Brain microvascular endothelial cell (primary cell): Measurements from ENCODE around the gene FRS3.

Experiments used
- DNase-seq: peaks from one replicate; pipeline ENCODE4 v3.0.0-alpha.2; 2020
- H3K27ac ChIP-seq: fragments of 250-450 bp; sonication (Bioruptor Pico); 2 replicates; pipeline ENCODE4 v1.5.1; 2020; ENCODE audit warnings: mild to moderate bottlenecking, moderate library complexity
- H3K27me3 ChIP-seq: fragments of 250-450 bp; sonication (Bioruptor Pico); replicated peaks from 2 replicates; pipeline ENCODE4 v1.5.1; 2020; ENCODE audit warnings: mild to moderate bottlenecking
- H3K36me3 ChIP-seq: fragments of 250-450 bp; sonication (Bioruptor Pico); replicated peaks from 2 replicates; pipeline ENCODE4 v1.5.1; 2020; ENCODE audit warnings: mild to moderate bottlenecking
- H3K4me3 ChIP-seq: 2 replicates; pipeline ENCODE4 v1.5.1; 2011; ENCODE audit warnings: low read depth, mild to moderate bottlenecking, control low read depth, low read length, moderate library complexity
- in situ Hi-C: cut with HindIII; loops from 2 replicates; pipeline ENCODE4 v1.10.0; 2017; ENCODE audit warnings: low sequenced_read_pairs, low pct_ligation_motif_present
- TF ChIP-seq, protein P1 (sequence below): IDR thresholded peaks from 2 replicates; pipeline ENCODE4 v1.5.1; 2011; ENCODE audit warnings: low read depth, mild to moderate bottlenecking, moderate library complexity, low read length, control low read depth, inconsistent platforms; ENCODE audit errors: missing control alignments

FRS3 gene

DNA sequence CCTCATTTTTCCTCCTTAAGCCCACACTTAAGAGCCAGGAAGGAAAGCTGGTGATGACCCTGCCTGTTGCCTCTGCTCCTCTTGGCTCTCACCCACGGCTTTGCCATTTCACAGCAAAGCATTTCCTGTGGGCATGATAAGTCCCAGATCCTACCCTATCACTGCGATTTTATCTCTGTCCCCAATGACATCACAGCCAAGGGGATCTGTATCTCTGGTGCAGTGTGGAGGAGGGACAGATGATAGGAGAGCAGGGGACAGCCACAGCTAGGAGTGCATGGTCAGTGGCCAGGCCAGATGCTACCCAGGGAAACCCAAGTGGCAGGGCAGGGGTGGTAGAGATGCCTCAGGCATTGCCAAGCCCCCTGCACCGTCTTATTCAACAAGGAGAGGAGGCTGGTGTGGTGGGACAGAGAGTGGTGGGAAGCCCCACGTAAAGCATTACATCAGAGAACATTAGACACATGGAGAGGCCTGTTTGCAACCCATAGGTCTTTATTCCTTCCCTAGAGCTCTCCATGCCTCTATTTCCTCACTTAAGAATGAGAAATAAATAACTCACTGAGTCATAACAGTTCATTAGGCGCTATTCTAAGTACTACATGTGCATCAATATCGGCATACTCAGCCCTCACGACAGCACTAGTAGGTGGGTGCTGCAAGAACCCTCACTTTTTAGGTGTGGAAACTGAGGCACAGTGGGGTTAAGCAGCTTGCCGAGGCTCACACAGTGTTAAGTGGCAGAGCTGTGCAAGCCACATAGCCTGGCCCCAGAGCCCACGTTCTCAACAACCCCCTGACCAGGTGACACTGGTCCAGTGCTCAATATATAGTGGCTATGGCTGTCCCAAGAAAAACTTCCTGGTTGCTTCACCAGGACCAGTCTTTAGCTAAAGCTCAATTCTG is 48.9 kb downstream of the FRS3 start:
- TF ChIP-seq, protein P1, sequence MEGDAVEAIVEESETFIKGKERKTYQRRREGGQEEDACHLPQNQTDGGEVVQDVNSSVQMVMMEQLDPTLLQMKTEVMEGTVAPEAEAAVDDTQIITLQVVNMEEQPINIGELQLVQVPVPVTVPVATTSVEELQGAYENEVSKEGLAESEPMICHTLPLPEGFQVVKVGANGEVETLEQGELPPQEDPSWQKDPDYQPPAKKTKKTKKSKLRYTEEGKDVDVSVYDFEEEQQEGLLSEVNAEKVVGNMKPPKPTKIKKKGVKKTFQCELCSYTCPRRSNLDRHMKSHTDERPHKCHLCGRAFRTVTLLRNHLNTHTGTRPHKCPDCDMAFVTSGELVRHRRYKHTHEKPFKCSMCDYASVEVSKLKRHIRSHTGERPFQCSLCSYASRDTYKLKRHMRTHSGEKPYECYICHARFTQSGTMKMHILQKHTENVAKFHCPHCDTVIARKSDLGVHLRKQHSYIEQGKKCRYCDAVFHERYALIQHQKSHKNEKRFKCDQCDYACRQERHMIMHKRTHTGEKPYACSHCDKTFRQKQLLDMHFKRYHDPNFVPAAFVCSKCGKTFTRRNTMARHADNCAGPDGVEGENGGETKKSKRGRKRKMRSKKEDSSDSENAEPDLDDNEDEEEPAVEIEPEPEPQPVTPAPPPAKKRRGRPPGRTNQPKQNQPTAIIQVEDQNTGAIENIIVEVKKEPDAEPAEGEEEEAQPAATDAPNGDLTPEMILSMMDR = no peak
- Histone ChIP-seq H3K4me3 (no peak overlapping the region), H3K36me3 (no peaks in the 10 kb centered on the region), H3K27ac (no peak overlapping the region), H3K27me3 (no peaks in the 10 kb centered on the region)
- no peak for DNase-seq
- in situ Hi-C loops = no loop called here

DNA sequence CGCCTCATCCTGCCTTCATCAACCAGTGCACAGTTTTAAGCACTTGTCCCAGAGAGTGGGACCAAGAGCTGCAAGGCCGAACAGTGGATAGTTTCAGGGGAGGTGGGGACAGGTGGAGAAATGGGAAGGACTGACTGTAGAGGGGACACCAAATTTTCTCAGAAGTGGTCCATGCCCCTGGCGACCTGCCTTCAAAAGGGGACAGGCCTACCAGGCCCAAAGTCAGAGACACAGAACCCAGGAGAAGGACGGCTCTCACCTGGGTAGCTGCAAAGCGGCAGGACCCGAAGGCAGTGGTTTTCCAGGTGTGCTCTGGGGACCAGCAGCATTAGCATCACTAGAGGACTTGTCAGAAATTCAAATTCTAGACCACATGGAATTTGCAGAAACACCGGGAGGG is 50.1 kb downstream of the FRS3 start:
- in situ Hi-C loops = no loop called here
- no peak for DNase-seq
- Histone ChIP-seq H3K27me3 (no peaks in the 10 kb centered on the region), H3K27ac (no peak overlapping the region), H3K4me3 (no peak overlapping the region), H3K36me3 (no peaks in the 10 kb centered on the region)
- TF ChIP-seq, protein P1 = no peak

DNA sequence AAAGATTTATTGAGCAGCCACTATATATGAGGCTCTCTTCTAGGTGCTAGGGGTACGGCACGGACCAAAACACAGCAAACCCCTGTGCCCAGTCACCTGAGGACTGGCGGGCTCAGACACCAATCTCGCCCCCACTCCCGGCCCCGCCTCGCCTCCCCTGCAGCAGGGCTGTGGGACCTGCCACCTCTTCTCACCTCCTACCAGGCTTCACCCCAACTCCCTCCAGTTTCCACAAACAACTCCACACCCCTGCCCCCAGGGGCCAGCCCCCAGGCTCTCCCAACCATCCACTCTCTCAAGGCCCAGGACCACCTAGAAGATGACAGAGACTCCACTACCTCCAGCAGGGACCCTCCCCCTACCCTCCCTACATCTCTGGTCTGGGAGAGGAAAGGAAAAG is 50.7 kb downstream of the FRS3 start:
- H3K27me3 ChIP-seq = no peaks in the 10 kb centered on the region
- H3K36me3 ChIP-seq = no peaks in the 10 kb centered on the region
- no peak for DNase-seq
- TF ChIP-seq, protein P1 = no peak
- no peak overlapping the region for H3K27ac ChIP-seq
- in situ Hi-C loops = no loop called here
- no peak overlapping the region for H3K4me3 ChIP-seq

DNA sequence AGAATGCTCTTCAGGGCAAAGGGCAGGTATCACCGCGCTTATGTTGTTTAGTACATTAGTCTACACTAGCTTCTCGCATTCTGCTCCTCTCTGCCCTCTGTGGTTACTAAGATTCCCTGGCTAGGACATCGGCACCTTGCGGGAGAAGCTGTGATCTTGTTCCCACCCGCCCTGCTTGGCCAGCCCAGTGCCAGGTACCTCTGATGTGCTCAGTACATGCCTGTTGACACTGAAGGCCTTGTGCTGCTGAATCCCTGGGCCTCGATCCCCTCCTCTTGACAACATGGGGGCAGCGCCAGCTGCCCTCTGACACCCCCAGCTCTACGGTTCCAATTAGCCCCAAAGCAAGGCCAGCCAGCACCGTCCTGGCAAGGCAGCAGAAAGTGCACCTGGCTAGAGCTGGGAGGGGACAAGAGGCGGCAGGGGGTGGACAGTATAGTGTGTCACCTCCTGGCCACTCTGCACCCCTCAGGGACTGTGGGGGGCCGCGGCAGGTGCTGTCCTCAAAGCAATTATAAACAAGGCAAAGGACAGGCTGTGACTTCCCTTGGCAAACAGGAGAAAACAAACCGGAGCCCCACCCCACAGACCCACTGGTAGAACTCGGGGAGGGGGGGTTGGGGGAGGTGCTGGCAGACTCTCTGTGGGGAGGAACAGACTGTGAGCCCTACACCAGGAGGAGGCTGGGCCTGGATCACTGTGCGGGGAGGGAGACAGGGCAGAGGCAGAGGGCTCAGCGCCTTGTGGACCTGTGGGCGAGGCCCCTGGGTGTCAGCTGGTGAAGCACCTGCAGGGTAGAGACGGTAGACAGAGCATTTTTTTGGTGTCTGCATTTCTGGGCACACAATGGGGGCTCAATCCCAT is 51.4 kb downstream of the FRS3 start:
- no peaks in the 10 kb centered on the region for H3K27me3 ChIP-seq
- no peak overlapping the region for H3K4me3 ChIP-seq
- H3K36me3 ChIP-seq = no peaks in the 10 kb centered on the region
- TF ChIP-seq, protein P1 = no peak
- H3K27ac ChIP-seq = no peak overlapping the region
- in situ Hi-C loops = no loop called here
- DNase-seq = no peak

DNA sequence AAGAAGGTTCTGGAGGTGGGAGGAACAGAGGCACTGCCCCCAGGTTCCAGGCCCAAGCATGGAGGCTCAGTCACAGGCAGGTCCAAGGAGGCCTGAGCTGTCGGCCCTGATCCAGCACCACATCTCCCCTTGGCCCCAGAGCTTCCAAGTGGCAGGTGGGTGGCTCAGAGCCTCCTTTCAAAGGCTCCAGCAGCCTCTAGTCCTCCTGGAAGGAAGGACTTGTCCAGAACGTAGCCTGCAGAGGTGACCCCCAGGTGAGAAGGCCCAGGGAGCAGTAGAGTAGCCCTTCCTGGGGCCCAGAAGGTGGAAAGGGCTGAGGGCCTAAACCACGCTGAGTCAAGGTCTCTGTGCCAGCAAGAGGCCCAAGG is 52.0 kb downstream of the FRS3 start:
- Histone ChIP-seq H3K36me3 (no peaks in the 10 kb centered on the region), H3K27me3 (no peaks in the 10 kb centered on the region), H3K27ac (no peak overlapping the region), H3K4me3 (no peak overlapping the region)
- TF ChIP-seq, protein P1 = no peak
- in situ Hi-C loops = no loop called here
- no peak for DNase-seq
